HCEC 1CT (cell line): Measurements from ENCODE around the gene CDKN2B-AS1.

Experiments used
- DNase-seq: peaks from one replicate; pipeline ENCODE4 v3.0.0-alpha.2; 2017

The CDKN2B-AS1 gene

GRCh38 chr9:22008384-22008716, 13.8 kb downstream of the CDKN2B-AS1 start:
- DNase-seq: no peak

GRCh38 chr9:22008717-22009505, 14.3 kb downstream of the CDKN2B-AS1 start, which contains the start of gene CDKN2B:
Gene CDKN2B, minus strand, starts transcription at chr9:22009305. Its CDS starts 352 bp downstream, at chr9:22008953.
- DNase-seq: peak; percentile 91

GRCh38 chr9:22009506-22009867, 14.9 kb downstream of the CDKN2B-AS1 start:
- DNase-seq: no peak

GRCh38 chr9:22010866-22011625, 16.5 kb downstream of the CDKN2B-AS1 start:
- no peak for DNase-seq

GRCh38 chr9:22022396-22022795, 27.8 kb downstream of the CDKN2B-AS1 start:
- DNase-seq: no peak

GRCh38 chr9:22026696-22027095, 32.1 kb downstream of the CDKN2B-AS1 start:
- DNase-seq: no peak

- no peak for DNase-seq
These were observed 33.8 kb downstream of the CDKN2B-AS1 start for GRCh38 chr9:22028394-22028793.

GRCh38 chr9:22029231-22029630, 34.6 kb downstream of the CDKN2B-AS1 start:
- no peak for DNase-seq

GRCh38 chr9:22030101-22030598, 35.6 kb downstream of the CDKN2B-AS1 start:
- peak; percentile 81 for DNase-seq

- DNase-seq: no peak
These were observed 37.2 kb downstream of the CDKN2B-AS1 start for GRCh38 chr9:22031655-22032411.

- DNase-seq: no peak
These were observed 38.5 kb downstream of the CDKN2B-AS1 start for GRCh38 chr9:22033012-22033630.

- no peak for DNase-seq
These were observed 41.0 kb downstream of the CDKN2B-AS1 start for GRCh38 chr9:22035591-22036011.

- DNase-seq: peak; percentile 50
These were observed 42.5 kb downstream of the CDKN2B-AS1 start for GRCh38 chr9:22036866-22037626.

GRCh38 chr9:22037954-22038690, 43.5 kb downstream of the CDKN2B-AS1 start:
- DNase-seq: peak; percentile 74

GRCh38 chr9:22039258-22039657, 44.7 kb downstream of the CDKN2B-AS1 start:
- peak; percentile 43 for DNase-seq

GRCh38 chr9:22040760-22041159, 46.2 kb downstream of the CDKN2B-AS1 start:
- DNase-seq: peak; percentile 81

- DNase-seq: no peak
These were observed 46.8 kb downstream of the CDKN2B-AS1 start for GRCh38 chr9:22041344-22041743.

- DNase-seq: peak; percentile 65
These were observed 47.2 kb downstream of the CDKN2B-AS1 start for GRCh38 chr9:22041775-22042174.

GRCh38 chr9:22043928-22044327, 49.3 kb downstream of the CDKN2B-AS1 start:
- no peak for DNase-seq

- peak; percentile 92 for DNase-seq
These were observed 50.0 kb downstream of the CDKN2B-AS1 start for GRCh38 chr9:22044583-22044982.

GRCh38 chr9:22045423-22045822, 50.8 kb downstream of the CDKN2B-AS1 start:
- DNase-seq: no peak
